HS-5 (cell line): ENCODE results near the gene FAM43A.
A peak's percentile ranks its signal among the peaks of the same experiment; 100 is the strongest.

Source experiments
- DNase-seq: peaks from one replicate; pipeline ENCODE4 v3.0.0-alpha.2; 2012; ENCODE audit warnings: low read depth

Gene FAM43A

GRCh38 chr3:194711913-194712312 is 26.2 kb downstream of the FAM43A start:
- peak; percentile 53 for DNase-seq

- DNase-seq = no peak
These were observed 27.8 kb downstream of the FAM43A start for GRCh38 chr3:194713299-194714136.

GRCh38 chr3:194714137-194714455 is 28.4 kb downstream of the FAM43A start:
- DNase-seq = no peak

GRCh38 chr3:194714564-194714963 is 28.9 kb downstream of the FAM43A start:
- DNase-seq = no peak

- no peak for DNase-seq
These were observed 29.5 kb downstream of the FAM43A start for GRCh38 chr3:194715022-194715800.

- no peak for DNase-seq
These were observed 32.4 kb downstream of the FAM43A start for GRCh38 chr3:194718079-194718478.

- no peak for DNase-seq
These were observed 34.4 kb downstream of the FAM43A start for GRCh38 chr3:194720048-194720447.

- no peak for DNase-seq
These were observed 38.3 kb downstream of the FAM43A start for GRCh38 chr3:194723846-194724618.

GRCh38 chr3:194725346-194725745 is 39.7 kb downstream of the FAM43A start:
- DNase-seq = no peak

- DNase-seq = no peak
These were observed 41.9 kb downstream of the FAM43A start for GRCh38 chr3:194727435-194728128.

GRCh38 chr3:194728986-194729385 is 43.3 kb downstream of the FAM43A start:
- DNase-seq = no peak

GRCh38 chr3:194730365-194730764 is 44.7 kb downstream of the FAM43A start:
- DNase-seq = no peak

GRCh38 chr3:194731506-194732073 is 45.9 kb downstream of the FAM43A start:
- DNase-seq = no peak

GRCh38 chr3:194732617-194733016 is 46.9 kb downstream of the FAM43A start:
- no peak for DNase-seq

- DNase-seq = no peak
These were observed 50.7 kb downstream of the FAM43A start for GRCh38 chr3:194736277-194736895.

- no peak for DNase-seq
These were observed 51.4 kb downstream of the FAM43A start for GRCh38 chr3:194736896-194737600.
